Testis (tissue), 2 donors: Measurements from ENCODE around the gene ST6GALNAC2.

ENCODE experiments used
- POLR2A ChIP-seq: fragments of 450-650 bp; IDR thresholded peaks from one replicate; pipeline ENCODE4 v1.6.1; 2017; ENCODE audit warnings: antibody characterized with exemption, mild to moderate bottlenecking, moderate library complexity
- TF ChIP-seq, protein P1 (sequence below), 3 experiments: fragments of 450-650 bp in 2 of 3; fragments of 200-600 bp in 1 of 3; sonication (generic) in 1 of 3; IDR thresholded peaks; one replicate each; pipeline ENCODE4 v1.5.1; 2016 to 2019; ENCODE audit warnings: antibody characterized with exemption in 3 of 3, mild to moderate bottlenecking in 2 of 3, moderate library complexity in 1 of 3

DNA sequence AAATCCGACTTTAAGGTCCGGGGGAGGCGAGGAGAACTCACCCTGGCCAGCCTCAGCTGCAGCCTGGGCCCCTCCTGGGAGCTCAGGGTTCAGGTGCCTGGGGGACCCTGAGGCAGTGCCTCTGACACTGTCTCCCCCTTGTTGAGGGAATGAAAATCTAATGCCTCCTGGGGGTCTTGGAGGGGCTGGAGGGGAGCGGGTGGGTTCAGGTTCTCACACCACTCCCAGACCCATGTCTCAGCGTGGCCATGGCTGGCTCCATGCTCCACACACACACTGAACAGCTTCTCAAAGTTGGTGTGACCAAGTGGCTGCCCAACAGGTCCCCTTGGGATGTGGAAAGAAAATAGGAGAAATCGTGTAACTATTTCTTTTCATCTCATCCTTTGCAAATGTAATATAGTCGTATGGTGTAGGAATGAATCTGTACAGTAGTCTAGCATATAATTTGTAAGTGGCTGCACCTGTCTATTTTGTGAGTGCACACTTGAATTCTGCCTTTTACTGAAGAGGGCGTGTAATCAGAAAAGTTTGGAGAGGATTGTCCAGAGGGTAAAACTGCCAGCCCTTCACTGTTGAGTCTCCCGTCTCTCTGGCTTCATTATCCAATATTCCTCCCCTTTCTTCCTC, 46.6 kb downstream of the ST6GALNAC2 start:
- TF ChIP-seq, protein P1, sequence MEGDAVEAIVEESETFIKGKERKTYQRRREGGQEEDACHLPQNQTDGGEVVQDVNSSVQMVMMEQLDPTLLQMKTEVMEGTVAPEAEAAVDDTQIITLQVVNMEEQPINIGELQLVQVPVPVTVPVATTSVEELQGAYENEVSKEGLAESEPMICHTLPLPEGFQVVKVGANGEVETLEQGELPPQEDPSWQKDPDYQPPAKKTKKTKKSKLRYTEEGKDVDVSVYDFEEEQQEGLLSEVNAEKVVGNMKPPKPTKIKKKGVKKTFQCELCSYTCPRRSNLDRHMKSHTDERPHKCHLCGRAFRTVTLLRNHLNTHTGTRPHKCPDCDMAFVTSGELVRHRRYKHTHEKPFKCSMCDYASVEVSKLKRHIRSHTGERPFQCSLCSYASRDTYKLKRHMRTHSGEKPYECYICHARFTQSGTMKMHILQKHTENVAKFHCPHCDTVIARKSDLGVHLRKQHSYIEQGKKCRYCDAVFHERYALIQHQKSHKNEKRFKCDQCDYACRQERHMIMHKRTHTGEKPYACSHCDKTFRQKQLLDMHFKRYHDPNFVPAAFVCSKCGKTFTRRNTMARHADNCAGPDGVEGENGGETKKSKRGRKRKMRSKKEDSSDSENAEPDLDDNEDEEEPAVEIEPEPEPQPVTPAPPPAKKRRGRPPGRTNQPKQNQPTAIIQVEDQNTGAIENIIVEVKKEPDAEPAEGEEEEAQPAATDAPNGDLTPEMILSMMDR (IDR thresholded peaks at IDR 0.05) = no peak
- no peak for TF ChIP-seq POLR2A
